AG04450 (cell line): ENCODE data around the gene PRR7. TPM values are rescaled to one million over a fixed set of nuclear protein-coding genes. Genes with fewer than 3 reads are reported as not detected.

Experiments
- CTCF ChIA-PET: fragments of 300-600, 350-600 bp; formaldehyde crosslinking; extraction: SDS; loops from one replicate; lab custom pipeline; 2022; ENCODE audit warnings: antibody characterized with exemption, inconsistent platforms; lab: Charles Lee
- POLR2A ChIA-PET: fragments of 350-600 bp; formaldehyde crosslinking; extraction: SDS; loops from one replicate; lab custom pipeline; 2021; ENCODE audit warnings: antibody characterized with exemption, inconsistent platforms; lab: Yijun Ruan, JAX
- DNase-seq: peaks from one replicate; pipeline ENCODE4 v3.0.0-alpha.2; 2011; ENCODE audit warnings: low read depth, low spot score
- H3K27ac ChIP-seq: one replicate; pipeline ENCODE4 v1.5.1; 2012; ENCODE audit warnings: low read depth, low read length, control low read depth
- H3K27me3 ChIP-seq: one replicate; pipeline ENCODE4 v1.6.0; 2012; ENCODE audit warnings: low read length; ENCODE audit not compliant: control insufficient read depth, insufficient read depth
- H3K4me3 ChIP-seq: 2 replicates; pipeline ENCODE4 v1.5.1; 2011; ENCODE audit warnings: mild to moderate bottlenecking, low read depth, low read length, control low read depth
- H3K9me3 ChIP-seq: 2 replicates; pipeline ENCODE4 v1.5.1; 2012; ENCODE audit warnings: low read length; ENCODE audit not compliant: control insufficient read depth, insufficient read depth
- CTCF ChIP-seq: IDR thresholded peaks from 2 replicates; pipeline ENCODE4 v1.5.1; 2011; ENCODE audit warnings: low read depth, low read length, control low read depth, inconsistent platforms
- polyA plus RNA-seq: library from polyadenylated mRNA; depleted of rRNA; stranded (reverse); fragments of >200 nt; gene quantifications from 2 replicates; pipeline ENCODE4 v1.2.3, GENCODE V29; 2011

The PRR7 gene
- polyA plus RNA-seq, 1 experiment = 1.0 TPM

- Histone ChIP-seq H3K4me3 (no peak overlapping the region), H3K27me3 (no peaks in the 10 kb centered on the region), H3K27ac (no peak overlapping the region), H3K9me3 (no peaks in the 10 kb centered on the region)
- DNase-seq = no peak
- POLR2A ChIA-PET = interaction anchor here (0.8 to 3.0 kb wide), 4 partner anchors 9 to 63 kb away, joined by 3 to 26 read pairs (median 4); partner anchors contain the start of gene PDLIM7
- CTCF ChIA-PET = interaction anchor here (0.9 to 15.6 kb wide), 15 partner anchors 10 to 137 kb away, joined by 3 to 205 read pairs (median 4); partner anchors contain the start of gene PFN3
- no peak for TF ChIP-seq CTCF
Measured at GRCh38 chr5:177452688-177453638, 6.3 kb downstream of the PRR7 start.

DNA sequence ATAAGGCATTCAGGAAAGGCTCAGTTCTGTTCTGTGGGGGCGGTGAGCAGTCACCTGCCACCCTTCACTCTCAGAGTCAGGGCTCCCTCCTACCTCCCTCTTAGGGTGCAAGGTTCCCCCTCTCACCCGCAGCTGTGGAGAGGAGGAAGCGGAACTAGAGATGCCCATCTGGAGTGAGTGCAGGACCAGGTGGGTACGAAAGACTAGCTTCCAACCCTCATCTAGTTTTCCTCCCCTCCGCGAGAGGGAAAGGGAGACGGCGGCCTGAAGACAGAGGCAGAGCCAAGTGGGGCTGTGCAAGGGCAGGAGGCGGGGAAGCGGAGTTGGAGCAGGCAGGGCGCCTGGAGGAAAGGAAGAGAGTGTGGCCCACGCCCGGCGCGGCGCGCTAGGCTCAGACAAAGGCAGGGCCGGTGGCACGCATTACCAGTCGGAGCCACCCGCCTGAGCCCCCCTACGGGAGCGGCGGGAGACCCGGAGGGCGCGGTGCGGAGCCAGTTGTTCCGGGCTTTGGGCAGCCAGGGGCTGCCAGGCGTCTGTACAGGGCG, 7.3 kb downstream of the PRR7 start:
- no peaks in the 10 kb centered on the region for H3K27me3 ChIP-seq
- H3K9me3 ChIP-seq = no peaks in the 10 kb centered on the region
- no peak for TF ChIP-seq CTCF
- peak overlapping the region; percentile 11 for H3K27ac ChIP-seq
- CTCF ChIA-PET = interaction anchor here (0.6 to 15.6 kb wide), 14 partner anchors 9 to 340 kb away, joined by 3 to 205 read pairs (median 5); partner anchors contain the start of gene PFN3
- POLR2A ChIA-PET = interaction anchor here (1.6 to 3.0 kb wide), 4 partner anchors 10 to 65 kb away, joined by 4 to 26 read pairs (median 13); partner anchors contain the start of gene PDLIM7
- no peak for DNase-seq
- H3K4me3 ChIP-seq = peak overlapping the region; percentile 37

DNA sequence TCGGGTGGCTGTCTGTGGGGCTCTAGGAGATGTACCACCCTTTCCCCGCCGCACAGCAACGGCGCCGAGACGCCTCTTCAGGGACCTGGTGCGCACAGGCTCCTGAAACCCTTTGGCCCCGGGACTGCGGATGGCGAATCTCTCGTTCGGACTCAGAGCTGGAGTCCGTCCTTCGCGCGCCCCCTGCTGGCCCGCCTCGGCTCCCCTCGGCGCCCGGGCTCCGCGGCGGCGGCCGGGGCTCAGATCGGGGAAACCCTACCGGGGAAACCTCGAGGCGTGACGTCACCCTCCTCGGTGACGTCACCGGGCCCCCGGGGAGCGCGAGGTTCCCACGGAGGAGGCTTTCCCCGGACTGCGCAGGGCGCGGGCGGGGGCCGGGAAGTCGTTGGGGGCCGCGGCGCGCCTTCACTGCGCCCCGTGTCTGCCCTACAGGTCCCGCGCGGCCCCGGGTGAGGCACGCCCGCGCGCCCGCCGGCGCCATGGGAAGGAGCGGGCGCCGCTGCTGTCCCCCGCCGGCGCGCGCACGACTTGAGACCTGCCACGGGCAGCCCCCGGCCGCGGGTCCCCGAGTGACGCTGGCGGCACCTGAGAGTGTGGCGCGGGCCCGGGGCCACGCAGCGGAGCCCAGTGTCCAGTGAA, 7.9 kb downstream of the PRR7 start:
- POLR2A ChIA-PET = interaction anchor here (1.0 to 3.0 kb wide), 8 partner anchors 10 to 65 kb away, joined by 4 to 26 read pairs (median 7); partner anchors contain the start of genes GRK6 and PDLIM7
- TF ChIP-seq CTCF = peak; percentile 77
- Histone ChIP-seq H3K27me3 (no peaks in the 10 kb centered on the region), H3K9me3 (no peaks in the 10 kb centered on the region), H3K4me3 (peak overlapping the region; percentile 51), H3K27ac (peak overlapping the region; percentile 11)
- CTCF ChIA-PET = interaction anchor here (0.5 to 15.6 kb wide), 18 partner anchors 8 to 341 kb away, joined by 3 to 205 read pairs (median 5); partner anchors contain the start of genes DBN1 and PFN3
- DNase-seq = no peak

GRCh38 chr5:177455036-177455660, 8.5 kb downstream of the PRR7 start:
- Histone ChIP-seq H3K9me3 (no peaks in the 10 kb centered on the region), H3K27ac (peak overlapping the region; percentile 31), H3K4me3 (peak overlapping the region; percentile 51), H3K27me3 (no peaks in the 10 kb centered on the region)
- peak; percentile 61 for TF ChIP-seq CTCF
- DNase-seq = no peak
- POLR2A ChIA-PET = interaction anchor here (0.6 to 3.0 kb wide), 13 partner anchors 11 to 106 kb away, joined by 3 to 26 read pairs (median 6); partner anchors contain the start of genes GRK6 and PDLIM7
- CTCF ChIA-PET = interaction anchor here (0.5 to 15.6 kb wide), 15 partner anchors 8 to 342 kb away, joined by 3 to 205 read pairs (median 6); partner anchors contain the start of genes DBN1 and PFN3
